Heart right ventricle (tissue), 16 donors: ENCODE results near the gene B3GNT9. TPM values are rescaled to one million over a fixed set of nuclear protein-coding genes. Genes with fewer than 3 reads are reported as not detected.

Source experiments
- ATAC-seq, 8 donors: fragments of 200-7000 bp; cut with Tn5 transposase; one replicate each; pipeline ENCODE4 v1.9.1; 2020; ENCODE audit warnings: mild to moderate bottlenecking in 8 of 8, moderate library complexity in 8 of 8, moderate number of reproducible peaks in 1 of 8
- DNase-seq, 2 donors: peaks; one replicate each; pipeline ENCODE4 v3.0.0-alpha.2; 2020
- H3K27ac ChIP-seq, 10 donors: fragments of 200-600 bp; sonication (generic) in 2 of 10; one replicate each; pipeline versions ENCODE4 v1.5.0 to v1.8.0; 2020 to 2022; ENCODE audit warnings: mild to moderate bottlenecking in 3 of 10
- H3K27me3 ChIP-seq, 7 donors: fragments of 200-600 bp; one replicate each; pipeline ENCODE4 v1.8.0; 2021 to 2022; ENCODE audit warnings: mild to moderate bottlenecking in 2 of 7
- H3K36me3 ChIP-seq, 9 donors: fragments of 200-600 bp; sonication (generic) in 1 of 9; one replicate each; pipeline versions ENCODE4 v1.5.0 to v1.8.0; 2020 to 2022; ENCODE audit warnings: mild to moderate bottlenecking in 2 of 9
- H3K4me1 ChIP-seq, 9 donors: fragments of 200-600 bp; sonication (generic) in 1 of 9; one replicate each; pipeline versions ENCODE4 v1.5.0 to v1.8.0; 2020 to 2022; ENCODE audit warnings: mild to moderate bottlenecking in 4 of 9
- H3K4me3 ChIP-seq, 10 donors: fragments of 200-600 bp; sonication (generic) in 2 of 10; one replicate each; pipeline versions ENCODE4 v1.5.0 to v1.8.0; 2020 to 2022; ENCODE audit warnings: mild to moderate bottlenecking in 7 of 10, moderate library complexity in 2 of 10
- H3K9me3 ChIP-seq, 11 donors: fragments of 200-600 bp in 10 of 11; sonication (generic) in 2 of 11; one replicate each; pipeline versions ENCODE4 v1.5.0 to v1.8.0; 2013 to 2022; ENCODE audit warnings: mild to moderate bottlenecking in 2 of 11, control low read depth in 1 of 11, moderate library complexity in 1 of 11
- WGBS, 2 donors: extraction: QIAGEN DNeasy Blood & Tissue Kit; methylation state at CpG; one replicate each; pipeline ENCODE4 v1.1.7; 2013; ENCODE audit warnings: inconsistent platforms in 1 of 2; 5-methylcytosine and 5-hydroxymethylcytosine counted together
- intact Hi-C, 10 donors: fragments of 100-400 bp; cut with DNase I; formaldehyde crosslinking; loops; one replicate each; pipeline versions ENCODE4 v1.11.1 to v1.14.2; 2022
- polyA plus RNA-seq, 2 donors: library from polyadenylated mRNA; stranded (reverse); fragments of 200-250 nt; gene quantifications; one replicate each; pipeline ENCODE4 v1.2.3, GENCODE V29; 2013
- total RNA-seq, 10 donors: library from RNA; stranded (reverse); fragmentation: NEBNext Ultra II Directional in 3 of 10; extraction: Animal tissue kit (Norgen Biotek cat#: 25700) in 3 of 10; gene quantifications; one replicate each; pipeline versions ENCODE4 v1.2.1 to v1.2.4, GENCODE V29; 2021 to 2023
- TF ChIP-seq, protein P1 (sequence below), 9 donors: fragments of 200-600 bp; sonication (generic) in 2 of 9; IDR thresholded peaks; one replicate each; pipeline versions ENCODE4 v1.5.0 to v1.8.0; 2021 to 2022; ENCODE audit warnings: antibody characterized with exemption in 9 of 9, mild to moderate bottlenecking in 5 of 9, moderate library complexity in 1 of 9
- donor health status: Arrhythmogenic right ventricular cardiomyopathy.
- donor health status: ischemic (EF 13 %, LVEDD 7.1; RV severe dilation, severe dysfunction).
- donor health status: healthy with polysubstance abuse.
- donor health status: DM: no; HTN: yes; CAD: no.
- donor health status: DM: no; HTN: no; CAD: no.
- donor health status: ischemic (EF 25% LVEDD 6.9; RV normal size, moderate dysfunction).
- donor health status: ischemic (EF 25% LVEDD 5.7; RV mildly dilated, moderate dysfunction).
- donor health status: healthy.
- donor health status: DM: yes; HTN: yes; CAD: no.
- donor health status: Ischemic cardiomyopathy.
- donor health status: ischemic (EF 35%, LVEDD 5.7; RV mildly dilated, moderate dysfunction).
- donor health status: nonischemic (EF 11% LVEDD 7.7; RV severe dilation, severe dysfunction).
- donor health status: DM: yes; HTN: yes; CAD: no.
- donor health status: PGD.
- donor health status: ischemic (EF 29% LVEDD 5.4; RV normal size, mild dysfunction).
- donor health status: nonischemic (EF 23%, LVEDD 6.1; RV moderate dilation, normal function).

B3GNT9 gene
- total and polyA plus RNA-seq, 12 donors = 5.4 to 19.1 (median 9.6) TPM

DNA sequence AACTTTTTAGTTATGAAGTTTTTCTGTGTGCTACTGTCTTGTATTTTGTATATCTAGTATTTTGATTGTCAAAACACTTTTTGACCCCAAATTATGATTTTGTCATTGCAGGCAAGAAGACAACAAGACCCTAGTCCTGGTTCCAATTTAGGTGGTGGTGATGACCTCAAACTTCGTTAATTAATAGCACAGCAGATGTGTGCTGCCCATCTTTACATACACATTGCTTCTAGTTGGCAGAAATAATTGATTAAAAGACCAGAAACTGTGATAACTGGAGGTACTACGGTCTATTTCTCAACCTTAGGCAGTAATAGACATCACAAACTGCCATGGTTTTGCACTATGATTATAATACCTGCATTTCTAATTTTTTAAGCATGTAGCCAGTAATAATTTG, 52.2 kb downstream of the B3GNT9 start:
- intact Hi-C loops = no loop called here
- Histone ChIP-seq H3K4me1 (peaks cover 0 to 5% (median 0%) of the 10 kb centered on the region in 9 donors), H3K27me3 (no peaks in the 10 kb centered on the region), H3K9me3 (no peaks in the 10 kb centered on the region), H3K36me3 (peaks cover 0 to 44% (median 5%) of the 10 kb centered on the region in 9 donors), H3K4me3 (no peak overlapping the region), H3K27ac (no peak overlapping the region)
- TF ChIP-seq, protein P1, sequence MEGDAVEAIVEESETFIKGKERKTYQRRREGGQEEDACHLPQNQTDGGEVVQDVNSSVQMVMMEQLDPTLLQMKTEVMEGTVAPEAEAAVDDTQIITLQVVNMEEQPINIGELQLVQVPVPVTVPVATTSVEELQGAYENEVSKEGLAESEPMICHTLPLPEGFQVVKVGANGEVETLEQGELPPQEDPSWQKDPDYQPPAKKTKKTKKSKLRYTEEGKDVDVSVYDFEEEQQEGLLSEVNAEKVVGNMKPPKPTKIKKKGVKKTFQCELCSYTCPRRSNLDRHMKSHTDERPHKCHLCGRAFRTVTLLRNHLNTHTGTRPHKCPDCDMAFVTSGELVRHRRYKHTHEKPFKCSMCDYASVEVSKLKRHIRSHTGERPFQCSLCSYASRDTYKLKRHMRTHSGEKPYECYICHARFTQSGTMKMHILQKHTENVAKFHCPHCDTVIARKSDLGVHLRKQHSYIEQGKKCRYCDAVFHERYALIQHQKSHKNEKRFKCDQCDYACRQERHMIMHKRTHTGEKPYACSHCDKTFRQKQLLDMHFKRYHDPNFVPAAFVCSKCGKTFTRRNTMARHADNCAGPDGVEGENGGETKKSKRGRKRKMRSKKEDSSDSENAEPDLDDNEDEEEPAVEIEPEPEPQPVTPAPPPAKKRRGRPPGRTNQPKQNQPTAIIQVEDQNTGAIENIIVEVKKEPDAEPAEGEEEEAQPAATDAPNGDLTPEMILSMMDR (IDR thresholded peaks at IDR 0.05) = no peak
- no peak for DNase-seq
- ATAC-seq = no peak
- WGBS, 2 donors = 89 to 94% methylated on average over 2 of the region's 2 CpGs

Other genes with a start within 250 kb of the B3GNT9 start
- under 1 TPM in 3 of 10 donors, not detected in 7; 0.25 to 0.47 (median 0.47) TPM for gene CDH16, start 232.1 kb downstream of the B3GNT9 start, total RNA-seq
- under 1 TPM; 0.15 to 0.59 TPM for gene CDH16, start 232.1 kb downstream of the B3GNT9 start, polyA plus RNA-seq
- gene RRAD, start 225.5 kb downstream of the B3GNT9 start, total RNA-seq = 1,000 to 10,000 TPM in 1 of 10 donors, 100 to 1,000 TPM in 5, 10 to 100 TPM in 4; 48.4 to 1,227 (median 105) TPM
- gene RRAD, start 225.5 kb downstream of the B3GNT9 start, polyA plus RNA-seq = 100 to 1,000 TPM; 176 to 435 TPM
- gene CIAO2B, start 216.6 kb downstream of the B3GNT9 start, total RNA-seq = 100 to 1,000 TPM; 103 to 196 (median 111) TPM
- gene CIAO2B, start 216.6 kb downstream of the B3GNT9 start, polyA plus RNA-seq = 100 to 1,000 TPM; 189 to 743 TPM
- gene CES2, start 215.5 kb downstream of the B3GNT9 start, total RNA-seq = 100 to 1,000 TPM in 3 of 10 donors, 10 to 100 TPM in 7; 56.1 to 194 (median 81.5) TPM
- gene CES2, start 215.5 kb downstream of the B3GNT9 start, polyA plus RNA-seq = 100 to 1,000 TPM in 1 of 2 donors, 10 to 100 TPM in 1; 25.1 to 145 TPM
- 1 to 10 TPM in 6 of 10 donors, under 1 TPM in 4; 0.45 to 2.4 (median 1.1) TPM for gene CES3, start 189.7 kb downstream of the B3GNT9 start, total RNA-seq
- gene CES3, start 189.7 kb downstream of the B3GNT9 start, polyA plus RNA-seq = 1 to 10 TPM in 1 of 2 donors, under 1 TPM in 1; 0.07 to 2.8 TPM
- 10 to 100 TPM in 1 of 10 donors, 1 to 10 TPM in 9; 3.8 to 10.4 (median 6.0) TPM for gene CES4A, start 162.4 kb downstream of the B3GNT9 start, total RNA-seq
- gene CES4A, start 162.4 kb downstream of the B3GNT9 start, polyA plus RNA-seq = 10 to 100 TPM; 12.3 to 20.6 TPM
- gene CBFB, start 121.8 kb downstream of the B3GNT9 start, total RNA-seq = 10 to 100 TPM; 22.2 to 36.4 (median 29.8) TPM
- 10 to 100 TPM; 17.6 to 22.9 TPM for gene CBFB, start 121.8 kb downstream of the B3GNT9 start, polyA plus RNA-seq
- 10 to 100 TPM in 8 of 10 donors, 1 to 10 TPM in 2; 8.9 to 12.7 (median 11.7) TPM for gene PHAF1, start 41.1 kb downstream of the B3GNT9 start, total RNA-seq
- gene PHAF1, start 41.1 kb downstream of the B3GNT9 start, polyA plus RNA-seq = 1 to 10 TPM; 7.1 to 7.2 TPM
- gene TRADD, start 8.9 kb upstream of the B3GNT9 start, total RNA-seq = 10 to 100 TPM in 1 of 10 donors, 1 to 10 TPM in 9; 4.8 to 12.4 (median 5.7) TPM
- 10 to 100 TPM in 1 of 2 donors, 1 to 10 TPM in 1; 9.7 to 17.9 TPM for gene TRADD, start 8.9 kb upstream of the B3GNT9 start, polyA plus RNA-seq
- gene FBXL8, start 9.0 kb upstream of the B3GNT9 start, total RNA-seq = 10 to 100 TPM in 1 of 10 donors, 1 to 10 TPM in 9; 3.9 to 10.5 (median 5.0) TPM
- 10 to 100 TPM in 1 of 2 donors, 1 to 10 TPM in 1; 8.6 to 17.3 TPM for gene FBXL8, start 9.0 kb upstream of the B3GNT9 start, polyA plus RNA-seq
- gene HSF4, start 13.7 kb upstream of the B3GNT9 start, total RNA-seq = 10 to 100 TPM; 32.9 to 71.3 (median 38.6) TPM
- 100 to 1,000 TPM in 1 of 2 donors, 1 to 10 TPM in 1; 9.1 to 199 TPM for gene HSF4, start 13.7 kb upstream of the B3GNT9 start, polyA plus RNA-seq
- 10 to 100 TPM; 71.8 to 92.2 (median 79.9) TPM for gene NOL3, start 19.5 kb upstream of the B3GNT9 start, total RNA-seq
- 100 to 1,000 TPM; 115 to 132 TPM for gene NOL3, start 19.5 kb upstream of the B3GNT9 start, polyA plus RNA-seq
- gene MATCAP1, start 33.0 kb upstream of the B3GNT9 start, total RNA-seq = 10 to 100 TPM in 9 of 10 donors, 1 to 10 TPM in 1; 8.0 to 15.2 (median 12.1) TPM
- gene MATCAP1, start 33.0 kb upstream of the B3GNT9 start, polyA plus RNA-seq = 10 to 100 TPM; 13.0 to 30.9 TPM
- gene EXOC3L1, start 39.1 kb upstream of the B3GNT9 start, total RNA-seq = 1 to 10 TPM; 1.8 to 4.8 (median 3.0) TPM
- gene EXOC3L1, start 39.1 kb upstream of the B3GNT9 start, polyA plus RNA-seq = 1 to 10 TPM; 7.7 to 8.8 TPM
- gene E2F4, start 41.2 kb upstream of the B3GNT9 start, total RNA-seq = 10 to 100 TPM; 21.9 to 45.6 (median 28.6) TPM
- gene E2F4, start 41.2 kb upstream of the B3GNT9 start, polyA plus RNA-seq = 10 to 100 TPM; 33.4 to 38.4 TPM
- gene ELMO3, start 48.1 kb upstream of the B3GNT9 start, total RNA-seq = 1 to 10 TPM in 1 of 10 donors, under 1 TPM in 9; 0.19 to 1.1 (median 0.42) TPM
- 1 to 10 TPM; 1.3 to 1.9 TPM for gene ELMO3, start 48.1 kb upstream of the B3GNT9 start, polyA plus RNA-seq
- 10 to 100 TPM in 6 of 10 donors, 1 to 10 TPM in 4; 7.6 to 22.1 (median 11.7) TPM for gene TMEM208, start 76.1 kb upstream of the B3GNT9 start, total RNA-seq
- gene TMEM208, start 76.1 kb upstream of the B3GNT9 start, polyA plus RNA-seq = 10 to 100 TPM; 74.7 to 92.0 TPM
- 10 to 100 TPM; 11.6 to 26.2 (median 19.1) TPM for gene FHOD1, start 96.5 kb upstream of the B3GNT9 start, total RNA-seq
- 10 to 100 TPM; 16.6 to 71.1 TPM for gene FHOD1, start 96.5 kb upstream of the B3GNT9 start, polyA plus RNA-seq
- 1 to 10 TPM in 6 of 10 donors, under 1 TPM in 4; 0.71 to 2.4 (median 1.0) TPM for gene SLC9A5, start 98.0 kb upstream of the B3GNT9 start, total RNA-seq
- 1 to 10 TPM in 1 of 2 donors, under 1 TPM in 1; 0.26 to 1.5 TPM for gene SLC9A5, start 98.0 kb upstream of the B3GNT9 start, polyA plus RNA-seq
- gene PLEKHG4, start 128.5 kb upstream of the B3GNT9 start, total RNA-seq = 1 to 10 TPM in 4 of 10 donors, under 1 TPM in 6; 0.25 to 2.5 (median 0.61) TPM
- gene PLEKHG4, start 128.5 kb upstream of the B3GNT9 start, polyA plus RNA-seq = 1 to 10 TPM; 1.3 to 2.9 TPM
- not detected for gene KCTD19, start 175.7 kb upstream of the B3GNT9 start, total RNA-seq
- gene KCTD19, start 175.7 kb upstream of the B3GNT9 start, polyA plus RNA-seq = under 1 TPM; 0.01 to 0.22 TPM
- under 1 TPM in 1 of 10 donors, not detected in 9; 0.26 TPM for gene LRRC36, start 175.8 kb upstream of the B3GNT9 start, total RNA-seq
- gene LRRC36, start 175.8 kb upstream of the B3GNT9 start, polyA plus RNA-seq = under 1 TPM; 0.42 to 0.88 TPM
- 10 to 100 TPM in 1 of 10 donors, 1 to 10 TPM in 9; 6.4 to 15.9 (median 9.0) TPM for gene TPPP3, start 242.5 kb upstream of the B3GNT9 start, total RNA-seq
- 10 to 100 TPM; 21.1 to 26.1 TPM for gene TPPP3, start 242.5 kb upstream of the B3GNT9 start, polyA plus RNA-seq